ENCODE measurements around the gene ZRSR2. TPM values are rescaled to one million over a fixed set of nuclear protein-coding genes. Genes with fewer than 3 reads are reported as not detected.

The ZRSR2 gene
- total RNA-seq, 2 donors from 2014 or later = 4.0 to 6.1 TPM

DNA sequence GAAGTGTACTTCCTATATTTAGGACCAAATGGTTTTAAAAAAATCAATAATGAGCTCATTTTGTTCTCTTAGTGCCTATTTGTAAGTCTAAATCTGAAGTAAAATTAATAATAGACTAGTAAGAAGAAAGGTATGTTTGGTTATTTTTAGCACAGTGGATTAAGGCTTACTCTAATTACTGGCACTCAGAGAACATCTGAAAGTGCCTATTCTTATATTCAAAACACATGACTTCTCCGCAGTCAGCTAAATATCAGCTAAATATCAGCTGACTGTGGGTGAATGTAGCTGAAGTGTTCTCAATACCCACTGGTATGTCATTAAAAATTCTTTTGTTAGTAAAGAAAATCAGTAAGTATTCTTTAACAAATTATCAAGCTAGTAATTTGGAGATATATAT lies 58.3 kb downstream of the ZRSR2 start:
- H3K27me3 ChIP-seq = no peaks in the 10 kb centered on the region
- peaks cover 6% of the 10 kb centered on the region for H3K36me3 ChIP-seq
- no peaks in the 10 kb centered on the region for H3K9me3 ChIP-seq
- H3K27ac ChIP-seq = peak overlapping the region; percentile 41 to 77
- TF ChIP-seq, protein P1, sequence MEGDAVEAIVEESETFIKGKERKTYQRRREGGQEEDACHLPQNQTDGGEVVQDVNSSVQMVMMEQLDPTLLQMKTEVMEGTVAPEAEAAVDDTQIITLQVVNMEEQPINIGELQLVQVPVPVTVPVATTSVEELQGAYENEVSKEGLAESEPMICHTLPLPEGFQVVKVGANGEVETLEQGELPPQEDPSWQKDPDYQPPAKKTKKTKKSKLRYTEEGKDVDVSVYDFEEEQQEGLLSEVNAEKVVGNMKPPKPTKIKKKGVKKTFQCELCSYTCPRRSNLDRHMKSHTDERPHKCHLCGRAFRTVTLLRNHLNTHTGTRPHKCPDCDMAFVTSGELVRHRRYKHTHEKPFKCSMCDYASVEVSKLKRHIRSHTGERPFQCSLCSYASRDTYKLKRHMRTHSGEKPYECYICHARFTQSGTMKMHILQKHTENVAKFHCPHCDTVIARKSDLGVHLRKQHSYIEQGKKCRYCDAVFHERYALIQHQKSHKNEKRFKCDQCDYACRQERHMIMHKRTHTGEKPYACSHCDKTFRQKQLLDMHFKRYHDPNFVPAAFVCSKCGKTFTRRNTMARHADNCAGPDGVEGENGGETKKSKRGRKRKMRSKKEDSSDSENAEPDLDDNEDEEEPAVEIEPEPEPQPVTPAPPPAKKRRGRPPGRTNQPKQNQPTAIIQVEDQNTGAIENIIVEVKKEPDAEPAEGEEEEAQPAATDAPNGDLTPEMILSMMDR (IDR thresholded peaks at IDR 0.05) = no peak
- H3K4me3 ChIP-seq = no peak overlapping the region
- H3K4me1 ChIP-seq = peaks cover 0 to under 1% of the 10 kb centered on the region in 2 donors
- no peak for DNase-seq (ENCODE audit: low spot score)

DNA sequence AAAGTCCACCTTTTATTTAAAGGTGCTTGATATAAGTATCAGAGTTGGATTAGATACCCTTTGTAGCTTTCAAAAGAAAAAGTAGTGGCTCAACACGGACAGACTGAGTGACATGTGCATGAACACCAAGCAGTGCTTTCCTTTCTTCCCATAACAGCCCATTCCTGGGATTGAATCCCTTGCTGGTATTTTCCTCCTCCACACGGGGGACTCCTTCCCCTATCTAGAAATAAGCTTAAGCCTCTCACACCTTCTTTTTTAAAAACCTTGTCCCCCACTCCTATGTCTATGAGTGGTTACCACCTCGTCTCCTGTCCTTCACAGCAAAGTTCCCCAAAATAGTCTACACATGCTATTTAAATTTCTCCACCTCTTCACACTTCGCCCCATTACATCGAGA lies 59.3 kb downstream of the ZRSR2 start:
- H3K4me3 ChIP-seq = no peak overlapping the region
- H3K4me1 ChIP-seq = peaks cover 0 to 7% of the 10 kb centered on the region in 2 donors

DNA sequence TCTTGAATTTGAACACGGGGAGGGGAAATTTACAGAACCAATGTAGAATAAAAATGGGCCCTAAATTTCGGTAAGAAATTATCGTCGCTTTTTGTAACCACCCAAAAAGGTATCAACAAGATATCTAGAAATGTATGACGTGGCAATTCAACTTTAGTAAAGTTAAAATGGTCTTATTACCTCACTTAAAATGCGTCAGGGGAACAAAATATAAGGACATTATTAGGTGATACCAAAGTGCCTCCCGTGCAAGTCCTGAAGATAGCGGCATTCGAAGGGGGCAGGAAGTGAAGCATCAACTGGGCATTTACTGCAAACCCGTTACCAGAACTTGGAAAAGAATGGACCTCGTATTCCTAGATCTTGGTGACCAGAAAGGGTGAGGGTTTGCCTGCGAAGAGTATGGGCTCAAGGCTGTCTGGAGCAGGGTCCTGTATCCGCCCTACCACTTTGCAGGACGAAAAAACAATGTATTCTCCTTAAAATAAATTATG lies 63.3 kb downstream of the ZRSR2 start:
- DNase-seq (ENCODE audit: low spot score) = no peak
- no peaks in the 10 kb centered on the region for H3K36me3 ChIP-seq
- TF ChIP-seq, protein P1 (IDR thresholded peaks at IDR 0.05) = no peak
- H3K9me3 ChIP-seq = no peaks in the 10 kb centered on the region
- H3K4me1 ChIP-seq = peaks cover 0 to 21% of the 10 kb centered on the region in 2 donors
- peak overlapping the region; percentile 63 to 75 for H3K4me3 ChIP-seq
- H3K27me3 ChIP-seq = no peaks in the 10 kb centered on the region
- peak overlapping the region; percentile 87 to 93 for H3K27ac ChIP-seq

More for the DNA sequence above, 59.3 kb downstream of the ZRSR2 start:
- no peaks in the 10 kb centered on the region for H3K9me3 ChIP-seq
- no peaks in the 10 kb centered on the region for H3K27me3 ChIP-seq
- peaks cover 6% of the 10 kb centered on the region for H3K36me3 ChIP-seq
- peak overlapping the region; percentile 41 to 77 for H3K27ac ChIP-seq
- no peak for DNase-seq (ENCODE audit: low spot score)
- TF ChIP-seq, protein P1 (IDR thresholded peaks at IDR 0.05) = peak in 1 of 2 donors; percentile 35

DNA sequence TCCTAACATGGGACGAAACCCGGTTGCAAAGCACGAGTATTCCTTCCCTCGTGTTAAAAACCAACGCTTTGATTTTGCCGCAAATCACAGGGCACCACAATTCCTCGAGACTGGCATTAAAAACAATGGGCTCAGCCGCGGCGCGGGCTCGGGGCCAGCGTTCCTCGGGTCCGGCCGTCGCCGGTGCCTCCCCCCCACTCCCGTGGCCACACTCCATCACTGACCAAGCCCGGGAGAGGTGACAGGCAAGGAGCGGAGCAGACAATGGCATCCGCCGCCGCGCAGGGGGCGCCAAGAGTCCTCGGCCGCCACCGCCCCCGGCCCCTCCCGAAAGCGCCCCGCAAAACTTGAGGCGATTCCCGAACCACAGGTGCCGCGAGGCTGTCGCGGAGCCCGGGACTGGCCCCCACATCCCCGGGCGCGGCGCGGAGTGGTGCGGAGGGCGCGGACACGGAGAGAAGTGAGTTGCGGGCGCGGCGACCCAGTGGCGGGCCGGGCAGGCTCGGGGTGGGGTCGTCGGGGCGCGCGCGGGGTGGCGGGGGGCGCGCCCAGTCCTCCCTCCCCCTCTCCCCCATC lies 63.9 kb downstream of the ZRSR2 start:
- H3K4me3 ChIP-seq = peak overlapping the region; percentile 63 to 75
- TF ChIP-seq, protein P1 (IDR thresholded peaks at IDR 0.05) = peak in 1 of 2 donors; percentile 57
- no peaks in the 10 kb centered on the region for H3K27me3 ChIP-seq
- DNase-seq (ENCODE audit: low spot score) = peak; percentile 62
- no peaks in the 10 kb centered on the region for H3K36me3 ChIP-seq
- peaks cover 0 to 21% of the 10 kb centered on the region in 2 donors for H3K4me1 ChIP-seq
- H3K9me3 ChIP-seq = no peaks in the 10 kb centered on the region
- H3K27ac ChIP-seq = peak overlapping the region; percentile 87 to 93

DNA sequence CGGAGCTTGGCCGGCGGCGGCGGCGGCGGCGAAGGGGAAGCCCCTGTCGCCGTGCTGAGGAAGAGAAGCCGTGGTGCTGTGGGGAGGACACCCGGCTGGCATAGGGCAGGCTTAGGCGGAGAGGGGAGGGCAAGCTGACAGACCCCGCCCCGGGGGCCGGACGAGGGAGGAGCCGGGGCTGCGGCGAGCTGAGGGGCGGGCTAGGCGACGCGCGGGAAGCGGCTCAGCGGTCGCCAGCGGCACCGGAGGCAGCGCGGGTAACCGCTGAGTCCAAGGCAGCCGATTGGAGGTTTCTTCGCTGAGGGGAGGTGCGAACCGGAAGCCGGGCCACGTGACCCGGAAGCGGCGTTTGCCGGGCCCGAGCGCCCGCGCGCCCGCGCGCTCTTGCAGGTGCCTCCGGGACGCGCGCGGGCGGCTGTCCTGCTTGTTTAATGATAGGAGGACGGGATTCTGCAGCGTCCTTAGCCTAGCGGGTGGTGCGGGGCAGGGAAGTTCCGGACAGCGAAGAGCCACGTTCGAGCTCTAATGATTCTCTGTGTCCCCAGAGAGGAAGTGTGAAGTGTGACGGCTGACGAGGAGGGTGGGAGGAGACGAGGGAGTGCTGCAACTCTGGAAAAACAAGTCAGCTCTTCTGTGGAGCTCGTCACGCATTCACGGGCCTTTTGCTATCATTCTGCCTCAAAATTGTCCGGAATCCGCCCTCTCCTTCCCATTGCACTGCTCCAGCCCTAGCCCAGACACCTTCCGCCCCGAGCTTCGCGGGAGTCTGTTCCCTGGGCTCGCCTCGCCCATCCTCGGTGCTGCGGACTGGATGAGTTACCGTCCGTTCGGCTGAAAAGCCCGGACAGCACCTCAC lies 64.7 kb downstream of the ZRSR2 start, which contains the start of gene AP1S2:
AP1S2 (minus strand) TSS at position 102 of the 856 bp plus-strand sequence. CDS start 2,289 bp downstream, outside the sequence.
- Histone ChIP-seq H3K9me3 (no peaks in the 10 kb centered on the region), H3K27ac (peak within 1 kb of the TSS; percentile 87 to 93), H3K36me3 (no peaks in the 10 kb centered on the region), H3K4me1 (peaks cover 0 to 21% of the 10 kb centered on the region in 2 donors), H3K27me3 (no peaks in the 10 kb centered on the region), H3K4me3 (peak within 1 kb of the TSS; percentile 63 to 75)
- DNase-seq (ENCODE audit: low spot score) = peak; percentile 92
- TF ChIP-seq, protein P1 (IDR thresholded peaks at IDR 0.05) = no peak

Measured in right atrium auricular region (tissue), 2 donors.